GM12878 (cell line): ENCODE measurements around the gene PYGM. TPM values are rescaled to one million over a fixed set of nuclear protein-coding genes. Genes with fewer than 3 reads are reported as not detected.

Source experiments
- ATAC-seq: fragments of 200-7000 bp; cut with Tn5 transposase; 3 replicates; pipeline ENCODE4 v1.9.1; 2020; ENCODE audit warnings: mild to moderate bottlenecking, moderate library complexity
- BruUV-seq: library from RNA; stranded (reverse); fragments of 400-500 nt; replicated peaks from 2 replicates; lab custom pipeline; 2021; lab: Mats Ljungman, UMichigan
- CTCF ChIA-PET: fragments of 300-600 bp; sonication (Branson Sonifier 250); formaldehyde crosslinking; extraction: SDS; loops from one replicate; lab custom pipeline; 2021; ENCODE audit warnings: inconsistent platforms; lab: Yijun Ruan, JAX
- POLR2A ChIA-PET: fragments of 350-600 bp; formaldehyde crosslinking; extraction: SDS; loops from one replicate; lab custom pipeline; 2021; ENCODE audit warnings: inconsistent platforms; lab: Charles Lee
- RAD21 ChIA-PET: fragments of 300-600 bp; sonication (Branson Sonifier 250); formaldehyde crosslinking; loops from one replicate; lab custom pipeline; 2023; ENCODE audit warnings: antibody characterized with exemption; ENCODE audit not compliant: unreplicated experiment; lab: Charles Lee
- SMC1A ChIA-PET: fragments of 300-600 bp; sonication (Branson Sonifier 250); formaldehyde crosslinking; loops from one replicate; lab custom pipeline; 2023; ENCODE audit not compliant: unreplicated experiment, uncharacterized antibody; lab: Charles Lee
- DNase-seq: peaks from one replicate; pipeline ENCODE4 v3.0.0-alpha.2; 2011; ENCODE audit warnings: low read depth, low spot score
- FAIRE-seq: peaks from 3 replicates; lab custom pipeline; 2011; peaks lifted over from hg19 to GRCh38; lab: Jason Lieb, UNC
- H2AFZ ChIP-seq: 2 replicates; pipeline ENCODE4 v1.6.0; 2011; ENCODE audit warnings: low read depth, low read length, control low read depth; ENCODE audit not compliant: control insufficient read depth
- H3K27ac ChIP-seq: 2 replicates; pipeline ENCODE4 v1.5.1; 2011; ENCODE audit warnings: control low read depth; ENCODE audit not compliant: control insufficient read depth, insufficient read depth
- H3K27me3 ChIP-seq, 2 experiments: replicated peaks in 1 of 2; 2 replicates each; pipeline versions ENCODE4 v1.6.0 to v1.6.1; 2011; ENCODE audit warnings: low read length in 1 of 2; ENCODE audit not compliant: control insufficient read depth in 2 of 2, insufficient read depth in 2 of 2
- H3K36me3 ChIP-seq, 2 experiments: 2 replicates each; pipeline ENCODE4 v1.5.1; 2011; ENCODE audit warnings: low read length in 1 of 2; ENCODE audit not compliant: control insufficient read depth in 2 of 2, insufficient read depth in 2 of 2
- H3K4me1 ChIP-seq: 2 replicates; pipeline ENCODE4 v1.6.1; 2011; ENCODE audit warnings: mild to moderate bottlenecking, low read length, moderate library complexity, mixed read lengths; ENCODE audit not compliant: control insufficient read depth, insufficient read depth
- H3K4me2 ChIP-seq: 2 replicates; pipeline ENCODE4 v1.6.0; 2011; ENCODE audit warnings: control low read depth; ENCODE audit not compliant: control insufficient read depth, insufficient read depth
- H3K4me3 ChIP-seq: fragments of 200-600 bp; sonication (generic); 2 replicates; pipeline ENCODE4 v1.5.1; 2016
- H3K79me2 ChIP-seq: 2 replicates; pipeline ENCODE4 v1.6.0; 2011; ENCODE audit warnings: low read length; ENCODE audit not compliant: control insufficient read depth, insufficient read depth
- H3K9ac ChIP-seq: 2 replicates; pipeline ENCODE4 v1.8.0; 2011; ENCODE audit warnings: low read length, control low read depth, mixed read lengths; ENCODE audit not compliant: control insufficient read depth, insufficient read depth
- H3K9me3 ChIP-seq: replicated peaks from 3 replicates; pipeline ENCODE4 v1.5.1; 2011; ENCODE audit warnings: mild to moderate bottlenecking, low read length; ENCODE audit not compliant: control insufficient read depth, insufficient read depth
- H4K20me1 ChIP-seq: 2 replicates; pipeline ENCODE4 v1.6.0; 2011; ENCODE audit not compliant: control insufficient read depth, insufficient read depth
- E4F1 ChIP-seq: fragments of 450-650 bp; IDR thresholded peaks from 2 replicates; pipeline ENCODE4 v1.6.1; 2018; ENCODE audit warnings: borderline replicate concordance, mild to moderate bottlenecking; ENCODE audit not compliant: partially characterized antibody
- HDAC6 ChIP-seq: fragments of 200-600 bp; sonication (generic); IDR thresholded peaks from one replicate; pipeline ENCODE4 v1.8.0; 2017; ENCODE audit warnings: antibody characterized with exemption; ENCODE audit not compliant: unreplicated experiment
- MTA2 ChIP-seq: fragments of 450-650 bp; IDR thresholded peaks from 2 replicates; pipeline ENCODE4 v1.6.1; 2016; ENCODE audit warnings: low read depth, mild to moderate bottlenecking, moderate library complexity
- POU2F2 ChIP-seq: IDR thresholded peaks from 3 replicates; pipeline ENCODE4 v1.6.1; 2011; ENCODE audit warnings: low read depth, mild to moderate bottlenecking, low read length, borderline replicate concordance
- SUZ12 ChIP-seq: fragments of 200-600 bp; sonication (generic); IDR thresholded peaks from one replicate; pipeline ENCODE4 v1.6.1; 2018; ENCODE audit warnings: antibody characterized with exemption, mild to moderate bottlenecking; ENCODE audit not compliant: unreplicated experiment
- TARDBP ChIP-seq: IDR thresholded peaks from 2 replicates; pipeline ENCODE4 v1.6.1; 2016; ENCODE audit warnings: borderline replicate concordance
- USF1 ChIP-seq: IDR thresholded peaks from 2 replicates; pipeline ENCODE4 v1.6.1; 2011; ENCODE audit warnings: borderline replicate concordance, low read depth, mild to moderate bottlenecking, moderate library complexity, mixed read lengths, low read length; ENCODE audit not compliant: insufficient read depth; ENCODE audit errors: extremely low read length
- ZNF207 ChIP-seq: fragments of 450-650 bp; IDR thresholded peaks from 2 replicates; pipeline ENCODE4 v1.6.1; 2014; ENCODE audit warnings: antibody characterized with exemption, mild to moderate bottlenecking, borderline replicate concordance
- ZNF622 ChIP-seq: fragments of 450-650 bp; IDR thresholded peaks from 2 replicates; pipeline ENCODE4 v1.6.1; 2017; ENCODE audit warnings: mild to moderate bottlenecking, inconsistent platforms
- WGBS: methylation state at CpG from one replicate; pipeline ENCODE4 v1.1.6; 2016; ENCODE audit warnings: low lambda C conversion rate; ENCODE audit not compliant: insufficient replicate concordance, insufficient coverage; ENCODE audit errors: missing lambda C conversion rate; 5-methylcytosine and 5-hydroxymethylcytosine counted together
- in situ Hi-C: fragments of 300-500 bp; cut with MboI; formaldehyde crosslinking; loops from 9 replicates; pipeline ENCODE4 v1.14.3; 2018; ENCODE audit warnings: mixed read lengths
- intact Hi-C: fragments of 100-400 bp; cut with micrococcal nuclease; formaldehyde crosslinking; loops from one replicate; pipeline ENCODE4 v1.14.2; 2022; ENCODE audit not compliant: unreplicated experiment
- polyA plus RNA-seq, 11 experiments: library from polyadenylated mRNA; depleted of rRNA in 4 of 11; unstranded in 6 of 11; stranded (reverse) in 5 of 11; fragments of >200 nt; fragmentation: Nextera tagmentation in 4 of 11; fragmentation: Illumina TruSeq in 1 of 11; extraction: Ambion mirVana in 4 of 11; extraction: Trizol in 1 of 11; gene quantifications; 1 replicate in 1 of 11; 2 replicates in 10 of 11; pipeline versions ENCODE4 v1.2.1 to v1.2.3, GENCODE V29; 2011 to 2016; ENCODE audit warnings: inconsistent platforms in 2 of 11, missing spikeins in 2 of 11, low read depth in 1 of 11
- total RNA-seq, 4 experiments: library from RNA; depleted of rRNA in 3 of 4; stranded (reverse); fragments of >200 nt in 3 of 4; fragmentation: Illumina TruSeq in 1 of 4; extraction: Trizol in 1 of 4; gene quantifications; 2 replicates each; pipeline versions ENCODE4 v1.2.1 to v1.2.3, GENCODE V29; 2013 to 2021

The PYGM gene
- total and polyA plus RNA-seq, 10 of the 15 experiments (the other 5 are each of a cell fraction or from before 2014, with no cell fraction given): 0.04 to 3.7 (median 0.27) TPM; not detected in 1

GRCh38 chr11:64713016-64713707 lies 46.6 kb downstream of the PYGM start:
- no peak overlapping the region for H2AFZ ChIP-seq
- no peaks in the 10 kb centered on the region for H3K9me3 ChIP-seq
- no peaks in the 10 kb centered on the region for H3K79me2 ChIP-seq
- 59% methylated on average over 79 of the region's 111 CpGs for WGBS
- FAIRE-seq (no peak), DNase-seq (no peak)
- CTCF ChIA-PET: interaction anchor here (1.3 kb wide), 1 partner anchor 9 kb away, joined by 4 read pairs; no protein-coding TSS in a partner anchor
- intact Hi-C loops: no loop called here
- SMC1A ChIA-PET: no interaction called here
- no peaks in the 10 kb centered on the region for H3K36me3 ChIP-seq
- H3K27ac ChIP-seq: no peak overlapping the region
- in situ Hi-C loops: no loop called here
- H3K4me1 ChIP-seq: peaks cover 7% of the 10 kb centered on the region
- POLR2A ChIA-PET: no interaction called here
- H3K27me3 ChIP-seq: peaks cover 6 to 10% of the 10 kb centered on the region in 2 experiments; a peak in 3 of 4 replicates
- H3K9ac ChIP-seq: no peak overlapping the region
- RAD21 ChIA-PET: no interaction called here
- no peak overlapping the region for H3K4me3 ChIP-seq
- H4K20me1 ChIP-seq: no peaks in the 10 kb centered on the region
- TF ChIP-seq SUZ12 (peak; percentile 77), E4F1 (no peak), HDAC6 (peak; percentile 81), POU2F2 (no peak), ZNF207 (no peak), USF1 (no peak), ZNF622 (no peak), TARDBP (no peak), MTA2 (no peak)
- TF ChIP-seq, all 136 proteins: peak for 2
- no peak for ATAC-seq
- no TSS peak for BruUV-seq
- no peak overlapping the region for H3K4me2 ChIP-seq
